Measurements from ENCODE around the gene MCF2L2. TPM values are rescaled to one million over a fixed set of nuclear protein-coding genes. Genes with fewer than 3 reads are reported as not detected.

Gene MCF2L2
- total RNA-seq, 1 donor from 2014 or later = 0.84 TPM

DNA sequence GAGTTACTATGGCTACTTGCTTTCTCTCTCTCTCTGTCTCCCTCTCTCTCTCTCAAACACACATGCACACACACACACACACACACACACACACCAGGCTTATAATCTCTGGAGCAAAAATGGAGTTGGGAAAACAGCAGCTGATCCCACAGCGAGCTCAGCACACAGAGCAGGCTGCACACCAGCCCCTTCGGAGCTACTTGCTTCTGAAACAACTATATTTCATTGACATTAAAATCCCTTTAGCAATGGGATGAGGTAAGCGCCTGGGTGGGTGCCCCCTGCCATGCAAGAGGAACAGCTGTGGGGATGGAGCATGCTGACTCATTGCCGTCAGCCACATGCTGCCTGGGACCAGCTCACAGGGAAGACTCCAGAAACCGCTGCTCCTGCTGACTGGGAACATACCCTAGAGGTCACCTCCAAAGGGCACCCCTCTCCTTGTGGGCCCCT lies 129.7 kb downstream of the MCF2L2 start:
- H3K4me3 ChIP-seq (ENCODE audit: low read depth, low read length) = no peak overlapping the region

DNA sequence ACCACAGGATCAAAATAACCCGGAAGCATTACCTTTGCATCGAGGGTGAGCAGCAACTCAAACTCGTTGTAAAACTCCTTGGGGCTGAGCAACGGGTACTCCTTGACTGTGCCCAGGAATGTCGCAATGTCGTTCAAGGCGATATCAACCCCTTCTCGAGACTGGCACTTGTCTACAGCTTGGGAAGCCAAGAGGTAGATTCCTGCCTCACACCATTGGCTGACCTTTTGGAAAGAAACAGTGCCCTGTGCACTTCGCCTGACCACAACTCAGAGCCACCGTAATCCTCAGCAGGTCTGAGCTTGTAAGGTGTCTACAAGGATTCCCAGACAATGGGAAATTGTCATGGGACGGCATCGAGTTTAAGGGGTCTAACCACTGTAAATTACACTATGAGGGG lies 131.5 kb downstream of the MCF2L2 start:
- TF ChIP-seq, protein P1, sequence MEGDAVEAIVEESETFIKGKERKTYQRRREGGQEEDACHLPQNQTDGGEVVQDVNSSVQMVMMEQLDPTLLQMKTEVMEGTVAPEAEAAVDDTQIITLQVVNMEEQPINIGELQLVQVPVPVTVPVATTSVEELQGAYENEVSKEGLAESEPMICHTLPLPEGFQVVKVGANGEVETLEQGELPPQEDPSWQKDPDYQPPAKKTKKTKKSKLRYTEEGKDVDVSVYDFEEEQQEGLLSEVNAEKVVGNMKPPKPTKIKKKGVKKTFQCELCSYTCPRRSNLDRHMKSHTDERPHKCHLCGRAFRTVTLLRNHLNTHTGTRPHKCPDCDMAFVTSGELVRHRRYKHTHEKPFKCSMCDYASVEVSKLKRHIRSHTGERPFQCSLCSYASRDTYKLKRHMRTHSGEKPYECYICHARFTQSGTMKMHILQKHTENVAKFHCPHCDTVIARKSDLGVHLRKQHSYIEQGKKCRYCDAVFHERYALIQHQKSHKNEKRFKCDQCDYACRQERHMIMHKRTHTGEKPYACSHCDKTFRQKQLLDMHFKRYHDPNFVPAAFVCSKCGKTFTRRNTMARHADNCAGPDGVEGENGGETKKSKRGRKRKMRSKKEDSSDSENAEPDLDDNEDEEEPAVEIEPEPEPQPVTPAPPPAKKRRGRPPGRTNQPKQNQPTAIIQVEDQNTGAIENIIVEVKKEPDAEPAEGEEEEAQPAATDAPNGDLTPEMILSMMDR (IDR thresholded peaks at IDR 0.05; ENCODE audit: insufficient read depth, low read length, poor library complexity, severe bottlenecking) = no peak
- no peak for DNase-seq (ENCODE audit: low read depth)
- Histone ChIP-seq H3K36me3 (ENCODE audit: control insufficient read depth, insufficient read depth, low read length) (no peaks in the 10 kb centered on the region), H3K27me3 (ENCODE audit: control insufficient read depth, insufficient read depth, low read length) (no peaks in the 10 kb centered on the region), H3K4me3 (ENCODE audit: low read depth, low read length) (no peak overlapping the region)

More for the DNA sequence above, 129.7 kb downstream of the MCF2L2 start:
- TF ChIP-seq, protein P1 (IDR thresholded peaks at IDR 0.05; ENCODE audit: insufficient read depth, low read length, poor library complexity, severe bottlenecking) = no peak
- DNase-seq (ENCODE audit: low read depth) = peak; percentile 84
- no peaks in the 10 kb centered on the region for H3K27me3 ChIP-seq (ENCODE audit: control insufficient read depth, insufficient read depth, low read length)
- no peaks in the 10 kb centered on the region for H3K36me3 ChIP-seq (ENCODE audit: control insufficient read depth, insufficient read depth, low read length)

DNA sequence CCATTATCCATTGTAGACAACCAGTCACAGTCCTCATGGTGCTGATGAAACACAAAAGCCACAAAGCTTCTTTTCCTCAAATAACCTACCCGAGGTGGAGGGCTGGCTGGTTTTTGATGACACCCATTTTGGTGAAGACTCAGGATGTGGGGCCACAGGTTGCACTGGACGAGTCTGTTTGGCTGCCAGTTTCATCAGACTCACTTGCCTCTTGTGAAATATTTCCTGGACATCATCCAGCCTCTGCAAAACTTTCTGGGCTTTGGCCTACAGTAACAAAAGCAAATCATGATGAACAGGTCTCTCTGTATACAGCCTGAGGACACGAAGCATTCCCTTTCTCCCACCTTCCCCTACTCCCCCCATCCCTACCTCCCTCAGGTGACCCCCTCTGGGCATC lies 133.2 kb downstream of the MCF2L2 start:
- Histone ChIP-seq H3K4me3 (ENCODE audit: low read depth, low read length) (no peak overlapping the region), H3K27me3 (ENCODE audit: control insufficient read depth, insufficient read depth, low read length) (no peaks in the 10 kb centered on the region), H3K36me3 (ENCODE audit: control insufficient read depth, insufficient read depth, low read length) (no peaks in the 10 kb centered on the region)
- DNase-seq (ENCODE audit: low read depth) = no peak
- TF ChIP-seq, protein P1 (IDR thresholded peaks at IDR 0.05; ENCODE audit: insufficient read depth, low read length, poor library complexity, severe bottlenecking) = no peak

DNA sequence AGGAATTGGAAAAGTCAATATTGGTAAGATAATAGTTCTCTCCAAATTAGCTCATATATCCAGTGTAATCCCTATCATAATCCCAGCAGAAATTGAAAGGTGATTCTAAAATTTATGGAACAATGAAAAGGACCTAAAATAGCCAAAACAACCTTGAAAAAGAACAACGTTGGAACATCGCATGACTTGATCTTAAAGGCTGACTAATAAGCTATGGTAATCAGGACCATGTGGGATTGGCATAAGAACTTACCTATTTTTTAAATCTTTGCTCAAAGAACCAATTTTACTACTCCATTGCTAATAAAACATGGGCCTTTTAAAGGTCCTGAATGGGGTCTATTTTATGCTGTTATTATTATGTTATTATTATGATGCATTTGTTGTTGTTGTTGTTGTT lies 134.5 kb downstream of the MCF2L2 start:
- Histone ChIP-seq H3K36me3 (ENCODE audit: control insufficient read depth, insufficient read depth, low read length) (no peaks in the 10 kb centered on the region), H3K27me3 (ENCODE audit: control insufficient read depth, insufficient read depth, low read length) (no peaks in the 10 kb centered on the region), H3K4me3 (ENCODE audit: low read depth, low read length) (no peak overlapping the region)
- no peak for DNase-seq (ENCODE audit: low read depth)
- TF ChIP-seq, protein P1 (IDR thresholded peaks at IDR 0.05; ENCODE audit: insufficient read depth, low read length, poor library complexity, severe bottlenecking) = no peak

DNA sequence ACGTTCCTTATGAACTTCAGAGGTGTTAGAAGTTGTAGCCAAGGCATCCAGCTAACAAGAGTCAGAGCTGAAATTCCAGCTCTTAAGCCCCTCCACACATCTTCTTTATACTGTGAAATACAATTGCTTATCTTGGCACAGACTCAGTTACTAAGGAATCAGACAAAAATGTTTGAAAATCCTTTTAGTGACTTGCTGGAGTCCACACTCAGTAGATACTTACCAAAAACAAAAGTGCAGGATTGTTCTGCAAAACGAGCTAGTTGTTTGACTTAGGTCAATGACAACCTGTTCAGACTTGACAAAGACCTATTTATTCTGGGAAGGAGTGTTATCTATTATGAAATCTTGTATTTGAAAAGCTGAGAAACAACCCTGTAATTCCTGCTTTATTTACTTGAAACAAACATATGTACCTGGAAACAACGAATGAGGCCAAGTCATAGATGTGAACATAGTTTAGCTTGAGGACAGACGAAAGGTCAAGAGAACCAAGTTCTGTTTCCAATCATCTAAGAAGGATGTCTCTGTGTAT lies 136.9 kb downstream of the MCF2L2 start:
- no peak for DNase-seq (ENCODE audit: low read depth)
- Histone ChIP-seq H3K27me3 (ENCODE audit: control insufficient read depth, insufficient read depth, low read length) (no peaks in the 10 kb centered on the region), H3K36me3 (ENCODE audit: control insufficient read depth, insufficient read depth, low read length) (no peaks in the 10 kb centered on the region), H3K4me3 (ENCODE audit: low read depth, low read length) (no peak overlapping the region)
- TF ChIP-seq, protein P1 (IDR thresholded peaks at IDR 0.05; ENCODE audit: insufficient read depth, low read length, poor library complexity, severe bottlenecking) = no peak

DNA sequence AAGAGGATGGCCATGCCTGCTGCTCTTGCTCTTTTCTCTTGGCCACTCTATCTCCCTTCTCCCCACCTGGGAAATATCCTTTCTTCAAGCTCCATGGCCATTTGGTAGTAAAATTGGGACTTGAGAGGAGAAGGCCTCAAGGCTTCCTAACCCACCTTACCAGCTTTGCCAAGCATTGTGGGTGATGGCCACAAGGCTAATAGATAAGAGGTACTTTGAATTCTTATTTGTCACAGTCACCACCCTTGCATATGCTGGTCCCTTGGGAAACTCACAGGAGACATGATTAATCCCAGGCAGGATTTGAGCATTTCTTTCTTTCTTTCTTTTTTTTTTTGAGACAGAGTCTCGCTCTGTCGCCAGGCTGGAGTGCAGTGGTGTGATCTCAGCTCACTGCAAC lies 138.2 kb downstream of the MCF2L2 start:
- Histone ChIP-seq H3K36me3 (ENCODE audit: control insufficient read depth, insufficient read depth, low read length) (no peaks in the 10 kb centered on the region), H3K27me3 (ENCODE audit: control insufficient read depth, insufficient read depth, low read length) (no peaks in the 10 kb centered on the region), H3K4me3 (ENCODE audit: low read depth, low read length) (no peak overlapping the region)
- TF ChIP-seq, protein P1 (IDR thresholded peaks at IDR 0.05; ENCODE audit: insufficient read depth, low read length, poor library complexity, severe bottlenecking) = no peak
- no peak for DNase-seq (ENCODE audit: low read depth)

All from kidney epithelial cell (primary cell).